ENCODE measurements around the gene RILPL1.
"Not testable (repeated sequence)": the region's sequence is repeated elsewhere in the genome, so short reads cannot be mapped to it uniquely, and the experiment has no call there.

The RILPL1 gene

GRCh38 chr12:123533672-123534643 is at the start of gene RILPL1:
Gene RILPL1, minus strand, starts transcription at chr12:123533719. Its CDS starts 237 bp downstream, at chr12:123533482.
- DNase-seq (ENCODE audit: low read depth in 2 of 2) = peak in 1 of 2 experiments; percentile 20

GRCh38 chr12:123580772-123581171 is 47.3 kb upstream of the RILPL1 start:
- no peak for DNase-seq (ENCODE audit: low read depth in 2 of 2)

- DNase-seq (ENCODE audit: low read depth in 2 of 2) = not testable (repeated sequence)
Measured at GRCh38 chr12:123578829-123579228, 45.3 kb upstream of the RILPL1 start.

- DNase-seq (ENCODE audit: low read depth in 2 of 2) = no peak
Measured at GRCh38 chr12:123578243-123578642, 44.7 kb upstream of the RILPL1 start.

GRCh38 chr12:123576611-123577010 is 43.1 kb upstream of the RILPL1 start:
- DNase-seq (ENCODE audit: low read depth in 2 of 2) = no peak

GRCh38 chr12:123573870-123574269 is 40.4 kb upstream of the RILPL1 start:
- no peak for DNase-seq (ENCODE audit: low read depth in 2 of 2)

GRCh38 chr12:123572391-123572790 is 38.9 kb upstream of the RILPL1 start:
- DNase-seq (ENCODE audit: low read depth in 2 of 2) = no peak

- peak; percentile 71 to 74 for DNase-seq (ENCODE audit: low read depth in 2 of 2)
Measured at GRCh38 chr12:123571343-123571813, 37.9 kb upstream of the RILPL1 start.

- no peak for DNase-seq (ENCODE audit: low read depth in 2 of 2)
Measured at GRCh38 chr12:123559468-123559867, 25.9 kb upstream of the RILPL1 start.

GRCh38 chr12:123558487-123558886 is 25.0 kb upstream of the RILPL1 start:
- not testable (repeated sequence) for DNase-seq (ENCODE audit: low read depth in 2 of 2)

GRCh38 chr12:123554843-123555242 is 21.3 kb upstream of the RILPL1 start:
- DNase-seq (ENCODE audit: low read depth in 2 of 2) = not testable (repeated sequence)

- DNase-seq (ENCODE audit: low read depth in 2 of 2) = not testable (repeated sequence)
Measured at GRCh38 chr12:123554136-123554535, 20.6 kb upstream of the RILPL1 start.

- DNase-seq (ENCODE audit: low read depth in 2 of 2) = no peak
Measured at GRCh38 chr12:123550700-123551099, 17.2 kb upstream of the RILPL1 start.

- DNase-seq (ENCODE audit: low read depth in 2 of 2) = no peak
Measured at GRCh38 chr12:123548107-123548506, 14.6 kb upstream of the RILPL1 start.

GRCh38 chr12:123546281-123546680 is 12.8 kb upstream of the RILPL1 start:
- DNase-seq (ENCODE audit: low read depth in 2 of 2) = no peak

- DNase-seq (ENCODE audit: low read depth in 2 of 2) = no peak
Measured at GRCh38 chr12:123543541-123543940, 10.0 kb upstream of the RILPL1 start.

- no peak for DNase-seq (ENCODE audit: low read depth in 2 of 2)
Measured at GRCh38 chr12:123540899-123541662, 7.6 kb upstream of the RILPL1 start.

- not testable (repeated sequence) for DNase-seq (ENCODE audit: low read depth in 2 of 2)
Measured at GRCh38 chr12:123535952-123536351, 2.4 kb upstream of the RILPL1 start.

- DNase-seq (ENCODE audit: low read depth in 2 of 2) = no peak
Measured at GRCh38 chr12:123532808-123533649, 490 bp downstream of the RILPL1 start.

GRCh38 chr12:123532019-123532418 is 1.5 kb downstream of the RILPL1 start:
- DNase-seq (ENCODE audit: low read depth in 2 of 2) = no peak

- no peak for DNase-seq (ENCODE audit: low read depth in 2 of 2)
Measured at GRCh38 chr12:123531091-123531490, 2.4 kb downstream of the RILPL1 start.
